ENCODE data around the gene MCHR2. TPM values are rescaled to one million over a fixed set of nuclear protein-coding genes. Genes with fewer than 3 reads are reported as not detected.

Gene MCHR2
- total RNA-seq (2022; extraction: Qiagen RNA extraction; ENCODE audit: low read depth) = not detected in 5 replicates

GRCh38 chr6:99993533-99994251 is at the start of gene MCHR2:
MCHR2 (minus strand) TSS chr6:99994223; CDS start chr6:99956147, 38,076 bp downstream.

